Caco-2 (cell line): ENCODE results near the gene AQP6. TPM values are rescaled to one million over a fixed set of nuclear protein-coding genes. Genes with fewer than 3 reads are reported as not detected.

ENCODE experiments used
- BruUV-seq: library from RNA; stranded (reverse); fragments of 400-500 nt; replicated peaks from 2 replicates; lab custom pipeline; 2021; lab: Mats Ljungman, UMichigan
- CTCF ChIA-PET: fragments of 300-600 bp; sonication (Branson Sonifier 250); formaldehyde crosslinking; loops from one replicate; lab custom pipeline; 2022; ENCODE audit warnings: antibody characterized with exemption; lab: Charles Lee
- POLR2A ChIA-PET: fragments of 300-600 bp; sonication (Branson Sonifier 250); formaldehyde crosslinking; loops from one replicate; lab custom pipeline; 2022; ENCODE audit warnings: antibody characterized with exemption; lab: Charles Lee
- DNase-seq, 2 experiments: peaks; one replicate each; pipeline versions ENCODE4 v3.0.0 to v3.0.0-alpha.2; 2020 to 2022
- H3K27me3 ChIP-seq: replicated peaks from 2 replicates; pipeline ENCODE4 v1.6.0; 2011; ENCODE audit warnings: low read length; ENCODE audit not compliant: control insufficient read depth, insufficient read depth
- H3K36me3 ChIP-seq: 2 replicates; pipeline ENCODE4 v1.5.1; 2011; ENCODE audit warnings: low read length; ENCODE audit not compliant: control insufficient read depth, insufficient read depth
- H3K4me1 ChIP-seq: fragments of 250-450 bp; sonication (Bioruptor Pico); 2 replicates; pipeline ENCODE4 v1.5.1; 2020; ENCODE audit warnings: mild to moderate bottlenecking
- H3K4me3 ChIP-seq: 2 replicates; pipeline ENCODE4 v1.5.1; 2011; ENCODE audit warnings: low read depth, mild to moderate bottlenecking, control low read depth, low read length
- H3K9me3 ChIP-seq: fragments of 250-450 bp; sonication (Bioruptor Pico); 2 replicates; pipeline ENCODE4 v1.5.1; 2020; ENCODE audit warnings: mild to moderate bottlenecking, moderate library complexity
- H3K27ac Mint-ChIP-seq: one replicate; pipeline ENCODE4 v1.8.0; 2022; ENCODE audit warnings: mixed read lengths; ENCODE audit not compliant: unreplicated experiment
- H3K27me3 Mint-ChIP-seq: one replicate; pipeline ENCODE4 v1.8.0; 2022; ENCODE audit warnings: mixed read lengths; ENCODE audit not compliant: insufficient read depth, unreplicated experiment
- H3K36me3 Mint-ChIP-seq: one replicate; pipeline ENCODE4 v1.8.0; 2022; ENCODE audit warnings: mild to moderate bottlenecking, mixed read lengths; ENCODE audit not compliant: insufficient read depth, unreplicated experiment
- H3K4me1 Mint-ChIP-seq: one replicate; pipeline ENCODE4 v1.8.0; 2022; ENCODE audit warnings: low read depth, mixed read lengths; ENCODE audit not compliant: unreplicated experiment
- H3K4me3 Mint-ChIP-seq: one replicate; pipeline ENCODE4 v1.8.0; 2022; ENCODE audit warnings: mild to moderate bottlenecking, moderate library complexity, mixed read lengths; ENCODE audit not compliant: unreplicated experiment
- H3K9me3 Mint-ChIP-seq: one replicate; pipeline ENCODE4 v1.8.0; 2022; ENCODE audit warnings: mixed read lengths; ENCODE audit not compliant: unreplicated experiment
- intact Hi-C: fragments of 100-400 bp; cut with micrococcal nuclease; formaldehyde crosslinking; loops from one replicate; pipeline ENCODE4 v1.10.0; 2022; ENCODE audit not compliant: unreplicated experiment
- total RNA-seq: library from RNA; stranded (reverse); gene quantifications from 2 replicates; pipeline ENCODE4 v1.2.3, GENCODE V29; 2022
- TF ChIP-seq, protein P1 (sequence below), 2 experiments: fragments of 200-600 bp in 1 of 2; IDR thresholded peaks; 1 replicate in 1 of 2; 2 replicates in 1 of 2; pipeline versions ENCODE4 v1.5.1 to v1.8.0; 2011 to 2022; ENCODE audit warnings: antibody characterized with exemption in 1 of 2, control low read depth in 1 of 2, inconsistent platforms in 1 of 2, low read depth in 1 of 2, low read length in 1 of 2, mild to moderate bottlenecking in 1 of 2, moderate library complexity in 1 of 2; ENCODE audit not compliant: insufficient read depth in 1 of 2, severe bottlenecking in 1 of 2, unreplicated experiment in 1 of 2

Gene AQP6
- total RNA-seq, 1 experiment from 2014 or later, result not detected

DNA sequence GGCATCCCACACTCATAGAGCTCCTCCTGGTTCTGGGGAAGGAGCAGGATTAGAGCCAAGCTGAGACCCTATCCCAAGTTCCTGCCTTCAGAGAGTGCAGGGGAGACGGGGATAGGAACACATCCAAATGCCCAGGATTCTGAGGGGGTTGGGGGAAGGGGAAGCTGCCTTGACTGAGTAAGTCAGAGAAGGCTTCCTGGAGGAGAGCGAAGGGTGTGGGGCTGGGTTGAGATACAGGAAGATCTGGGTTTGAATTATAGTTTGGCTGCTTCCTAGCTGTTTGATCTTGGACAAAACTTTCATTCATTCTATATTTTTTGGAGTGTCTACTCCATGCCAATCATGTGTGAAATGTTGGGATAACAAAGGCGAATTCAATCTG, 30.2 kb upstream of the AQP6 start:
- Histone ChIP-seq H3K9me3 (no peaks in the 10 kb centered on the region), H3K4me3 (no peak overlapping the region), H3K36me3 (no peaks in the 10 kb centered on the region), H3K4me1 (peaks cover 5% of the 10 kb centered on the region), H3K27me3 (no peaks in the 10 kb centered on the region)
- Mint-ChIP-seq H3K4me1 (peaks cover 12% of the 10 kb centered on the region), H3K27me3 (no peaks in the 10 kb centered on the region), H3K27ac (no peak overlapping the region), H3K4me3 (no peak overlapping the region), H3K36me3 (peaks cover 10% of the 10 kb centered on the region), H3K9me3 (no peaks in the 10 kb centered on the region)
- TF ChIP-seq, protein P1, sequence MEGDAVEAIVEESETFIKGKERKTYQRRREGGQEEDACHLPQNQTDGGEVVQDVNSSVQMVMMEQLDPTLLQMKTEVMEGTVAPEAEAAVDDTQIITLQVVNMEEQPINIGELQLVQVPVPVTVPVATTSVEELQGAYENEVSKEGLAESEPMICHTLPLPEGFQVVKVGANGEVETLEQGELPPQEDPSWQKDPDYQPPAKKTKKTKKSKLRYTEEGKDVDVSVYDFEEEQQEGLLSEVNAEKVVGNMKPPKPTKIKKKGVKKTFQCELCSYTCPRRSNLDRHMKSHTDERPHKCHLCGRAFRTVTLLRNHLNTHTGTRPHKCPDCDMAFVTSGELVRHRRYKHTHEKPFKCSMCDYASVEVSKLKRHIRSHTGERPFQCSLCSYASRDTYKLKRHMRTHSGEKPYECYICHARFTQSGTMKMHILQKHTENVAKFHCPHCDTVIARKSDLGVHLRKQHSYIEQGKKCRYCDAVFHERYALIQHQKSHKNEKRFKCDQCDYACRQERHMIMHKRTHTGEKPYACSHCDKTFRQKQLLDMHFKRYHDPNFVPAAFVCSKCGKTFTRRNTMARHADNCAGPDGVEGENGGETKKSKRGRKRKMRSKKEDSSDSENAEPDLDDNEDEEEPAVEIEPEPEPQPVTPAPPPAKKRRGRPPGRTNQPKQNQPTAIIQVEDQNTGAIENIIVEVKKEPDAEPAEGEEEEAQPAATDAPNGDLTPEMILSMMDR (IDR thresholded peaks at IDR 0.05; ENCODE audit: insufficient read depth in 1 of 2, low read depth in 1 of 2, low read length in 1 of 2, severe bottlenecking in 1 of 2, unreplicated experiment in 1 of 2), result no peak
- BruUV-seq, result no TSS peak
- intact Hi-C loops, result no loop called here
- DNase-seq, result no peak
- CTCF ChIA-PET, result interaction anchor here (0.5 to 0.9 kb wide), 2 partner anchors 114 to 1385 kb away, joined by 3 read pairs; no protein-coding TSS in a partner anchor
- POLR2A ChIA-PET, result interaction anchor here (0.5 kb wide), 1 partner anchor 121 kb away, joined by 7 read pairs; no protein-coding TSS in a partner anchor

- Mint-ChIP-seq H3K36me3 (peaks cover 10% of the 10 kb centered on the region), H3K27me3 (no peaks in the 10 kb centered on the region), H3K4me3 (no peak overlapping the region), H3K4me1 (peaks cover 12% of the 10 kb centered on the region), H3K27ac (no peak overlapping the region), H3K9me3 (no peaks in the 10 kb centered on the region)
- TF ChIP-seq, protein P1 (IDR thresholded peaks at IDR 0.05; ENCODE audit: insufficient read depth in 1 of 2, low read depth in 1 of 2, low read length in 1 of 2, severe bottlenecking in 1 of 2, unreplicated experiment in 1 of 2), result no peak
- BruUV-seq, result no TSS peak
- Histone ChIP-seq H3K9me3 (no peaks in the 10 kb centered on the region), H3K36me3 (no peaks in the 10 kb centered on the region), H3K27me3 (no peaks in the 10 kb centered on the region), H3K4me1 (peaks cover 5% of the 10 kb centered on the region), H3K4me3 (no peak overlapping the region)
- ChIA-PET POLR2A (no interaction called here), CTCF (interaction anchor here (0.6 to 0.9 kb wide), 2 partner anchors 113 to 202 kb away, joined by 3 to 5 read pairs; partner anchors contain the start of gene TMBIM6)
- DNase-seq, result no peak
- intact Hi-C loops, result no loop called here
Measured at GRCh38 chr12:49942921-49943624, 29.7 kb upstream of the AQP6 start.

DNA sequence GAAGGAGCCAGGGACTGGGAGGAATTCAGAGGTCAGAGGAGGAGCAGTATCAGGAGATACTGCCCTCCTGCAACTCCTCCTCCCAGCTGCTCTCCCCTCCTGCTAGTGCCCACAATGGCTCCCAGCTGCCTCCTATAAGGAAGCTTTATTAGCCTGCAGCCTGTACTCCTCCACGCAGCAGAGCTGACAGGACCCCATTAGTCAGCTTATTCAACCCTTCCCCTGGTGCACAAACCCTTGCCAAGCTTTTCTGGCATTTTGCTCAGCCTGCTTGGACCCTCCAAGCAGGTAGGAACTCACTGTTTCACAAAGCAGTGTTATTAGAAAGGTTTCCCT, 29.2 kb upstream of the AQP6 start:
- no peak overlapping the region for H3K4me3 ChIP-seq
- POLR2A ChIA-PET, result no interaction called here
- Mint-ChIP-seq H3K9me3 (no peaks in the 10 kb centered on the region), H3K4me3 (no peak overlapping the region), H3K36me3 (peaks cover 10% of the 10 kb centered on the region), H3K27ac (no peak overlapping the region), H3K27me3 (no peaks in the 10 kb centered on the region), H3K4me1 (peaks cover 12% of the 10 kb centered on the region)
- DNase-seq, result no peak
- H3K9me3 ChIP-seq, result no peaks in the 10 kb centered on the region
- intact Hi-C loops, result no loop called here
- H3K27me3 ChIP-seq, result no peaks in the 10 kb centered on the region
- H3K36me3 ChIP-seq, result no peaks in the 10 kb centered on the region
- TF ChIP-seq, protein P1 (IDR thresholded peaks at IDR 0.05; ENCODE audit: insufficient read depth in 1 of 2, low read depth in 1 of 2, low read length in 1 of 2, severe bottlenecking in 1 of 2, unreplicated experiment in 1 of 2), result no peak
- BruUV-seq, result no TSS peak
- H3K4me1 ChIP-seq, result peaks cover 5% of the 10 kb centered on the region
- CTCF ChIA-PET, result interaction anchor here (0.6 kb wide), 1 partner anchor 202 kb away, joined by 5 read pairs; the partner anchor contains the start of gene TMBIM6
